HG03097 (cell line): ENCODE data around the gene OAF.

ENCODE experiments used
- ATAC-seq: cut with Tn5 transposase; IDR thresholded peaks from one replicate; pipeline ENCODE4 v1.9.1; 2021; ENCODE audit not compliant: unreplicated experiment, low FRiP score

OAF gene

DNA sequence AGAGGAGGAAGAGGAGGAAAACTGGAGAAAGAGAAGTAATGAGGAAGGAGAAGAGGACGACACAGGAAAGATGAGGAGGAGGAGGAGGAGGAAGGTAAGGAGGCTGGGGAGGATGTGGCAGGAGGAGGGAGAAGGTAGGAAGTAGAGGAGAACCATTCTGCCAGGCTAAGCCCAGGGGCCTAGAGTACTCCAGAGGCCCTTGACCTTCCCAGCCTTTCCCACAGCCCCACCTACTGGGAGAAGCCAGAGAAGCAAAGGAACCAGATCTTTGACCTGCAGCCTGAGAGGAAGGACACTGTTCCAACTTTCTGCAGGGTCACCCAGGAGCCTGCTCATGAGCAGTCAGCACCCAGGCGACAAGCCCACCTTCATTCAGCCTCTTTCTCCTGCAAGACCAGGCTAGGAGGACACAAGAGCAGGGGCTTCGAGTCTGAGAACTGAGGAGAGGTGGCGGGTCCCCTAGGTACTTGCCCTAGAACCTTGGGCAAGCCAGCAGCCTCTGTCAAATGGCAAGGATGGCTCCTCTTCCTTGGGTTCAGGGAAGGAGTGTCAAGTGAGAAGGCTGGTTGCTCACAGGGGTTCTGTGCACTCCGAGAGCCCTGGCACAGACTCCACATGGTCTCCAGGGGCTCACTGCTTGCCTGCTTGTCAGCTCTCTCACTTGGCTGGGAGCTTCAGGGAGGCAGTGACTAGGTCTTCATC is 27.9 kb upstream of the OAF start:
- no peak for ATAC-seq

DNA sequence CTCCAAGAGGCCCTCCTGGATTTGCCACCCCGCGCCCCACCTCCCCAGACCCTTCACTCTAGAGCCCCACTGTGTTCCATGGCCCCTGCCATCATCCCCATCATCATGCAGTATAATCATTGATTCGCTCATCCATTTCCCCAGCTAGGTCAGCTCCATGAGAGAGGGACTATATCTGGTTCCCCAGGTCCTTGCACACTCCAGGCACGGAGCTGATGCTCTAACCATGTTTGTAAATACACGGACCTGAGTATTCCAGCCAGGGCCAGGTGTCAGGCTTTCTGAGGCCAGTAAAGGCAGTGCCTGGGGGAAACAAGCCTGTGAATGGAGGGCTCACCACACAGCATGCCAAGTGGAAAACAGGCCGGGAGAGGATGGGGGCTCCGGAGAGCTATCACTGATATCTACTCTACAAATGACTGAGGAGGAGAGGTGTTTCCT is 27.1 kb upstream of the OAF start:
- no peak for ATAC-seq

DNA sequence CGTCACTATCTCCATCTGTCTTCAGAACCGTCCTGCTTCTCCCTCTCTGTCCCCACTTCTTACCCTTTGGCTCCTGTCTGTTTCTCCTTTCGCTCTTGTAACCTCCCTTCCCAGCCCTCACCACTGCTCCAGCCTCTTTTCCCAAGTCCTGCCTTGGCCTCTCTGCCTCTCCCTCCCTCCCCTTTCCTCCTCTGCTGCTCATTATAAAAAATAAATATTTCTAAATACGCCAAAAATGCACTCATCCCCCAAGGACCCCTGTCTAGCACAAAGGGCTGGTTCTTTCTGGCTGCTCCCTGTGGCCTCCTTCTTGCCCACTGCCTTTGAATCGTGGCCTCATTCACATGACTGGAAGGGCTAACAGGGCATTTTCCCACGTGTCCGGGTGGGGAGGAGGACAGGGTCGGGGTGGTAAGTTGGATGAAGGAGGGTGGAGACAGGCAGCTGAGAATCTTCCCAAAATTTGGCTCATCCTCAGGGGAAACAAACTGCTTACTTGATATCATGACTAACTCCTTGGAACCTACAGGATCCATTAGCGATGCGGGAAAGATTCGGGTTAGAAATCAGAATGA is 26.4 kb upstream of the OAF start:
- no peak for ATAC-seq

DNA sequence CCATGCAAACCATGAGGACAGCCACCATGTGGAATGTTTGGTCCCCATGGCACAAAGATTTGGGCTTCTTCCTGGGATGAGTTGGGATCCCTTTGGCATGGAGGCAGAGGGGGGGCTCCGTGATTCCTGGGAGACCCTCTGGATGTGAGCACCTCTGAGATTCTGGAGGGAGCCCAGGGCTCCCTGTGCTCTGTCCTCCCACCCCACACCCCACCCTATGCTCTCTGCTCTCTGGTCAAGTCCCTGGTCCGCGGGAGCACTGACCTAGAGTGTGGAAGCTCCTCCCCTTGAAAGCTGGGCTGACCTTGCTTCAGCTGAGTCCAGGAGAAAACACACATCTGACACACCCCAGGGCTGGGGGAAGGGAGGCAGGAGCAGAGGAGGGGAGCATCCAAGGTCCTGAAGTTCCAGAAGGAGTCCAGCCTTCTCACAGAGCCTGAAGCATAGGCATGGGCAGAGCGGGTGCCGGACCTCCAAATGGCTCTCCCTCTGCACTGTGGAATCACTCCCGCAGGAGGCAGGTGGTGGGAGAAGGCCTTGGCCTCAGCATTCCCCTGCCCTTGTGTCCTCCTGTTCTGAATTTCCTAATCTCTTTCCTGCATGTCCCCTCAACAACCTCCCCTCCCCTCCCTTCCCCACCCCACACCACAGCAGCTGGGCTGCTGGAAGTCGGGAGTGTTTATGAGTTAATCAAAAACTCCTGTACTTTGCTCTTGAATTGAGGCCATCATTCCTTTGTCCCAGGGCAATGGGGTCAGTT is 25.7 kb upstream of the OAF start:
- no peak for ATAC-seq

DNA sequence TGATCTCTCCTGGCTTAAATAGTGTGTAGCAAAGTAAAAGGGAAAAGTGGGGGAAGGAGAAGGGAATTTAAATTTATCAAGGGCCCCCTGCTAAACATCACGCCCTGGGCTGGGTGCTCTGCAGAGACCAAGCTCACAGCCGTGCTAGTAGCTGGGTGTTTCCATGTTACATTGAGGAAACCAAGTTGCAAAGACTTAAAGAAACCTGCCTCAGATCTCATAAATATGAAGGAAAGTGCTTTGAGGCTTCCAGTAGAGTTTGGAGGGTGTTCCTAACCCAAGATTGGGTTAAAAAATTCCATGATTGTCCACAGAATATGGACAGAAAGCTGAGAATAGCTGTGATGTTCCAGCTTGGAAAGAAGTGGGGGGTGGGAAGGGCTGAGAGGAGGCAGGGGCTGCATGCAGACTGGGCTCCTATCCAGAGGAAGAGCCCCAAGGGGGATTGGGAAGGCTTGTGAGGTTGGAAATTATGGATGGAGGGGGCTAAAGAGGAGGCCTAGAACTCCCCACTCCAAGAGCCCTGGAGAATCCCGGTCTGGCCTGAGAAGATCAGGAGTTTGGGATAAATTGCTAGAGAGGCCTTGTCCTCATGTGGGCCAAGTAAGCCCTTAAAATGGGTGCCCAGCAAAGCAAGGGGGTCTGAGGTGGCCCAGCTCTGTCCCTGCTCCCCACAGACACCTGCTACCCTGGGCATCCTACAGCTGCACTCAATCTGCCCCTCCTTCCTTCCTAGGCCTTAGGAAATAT is 25.0 kb upstream of the OAF start:
- ATAC-seq, result no peak

DNA sequence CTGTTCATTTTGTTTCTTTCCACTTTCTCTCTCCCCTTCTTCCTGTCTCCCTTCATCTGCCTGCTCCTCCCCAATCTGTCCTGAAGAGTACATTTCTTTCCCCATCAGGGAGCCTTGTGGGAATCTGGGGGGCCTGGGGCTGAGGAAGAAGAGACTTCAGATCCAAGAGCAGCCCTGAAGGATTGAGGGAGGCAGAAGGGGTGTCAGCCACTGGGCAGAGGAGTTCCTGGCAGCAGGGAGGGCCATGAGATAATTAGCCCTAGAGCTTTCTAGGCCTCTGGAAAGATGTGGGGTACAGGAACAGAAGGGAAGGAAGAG is 24.4 kb upstream of the OAF start:
- no peak for ATAC-seq

DNA sequence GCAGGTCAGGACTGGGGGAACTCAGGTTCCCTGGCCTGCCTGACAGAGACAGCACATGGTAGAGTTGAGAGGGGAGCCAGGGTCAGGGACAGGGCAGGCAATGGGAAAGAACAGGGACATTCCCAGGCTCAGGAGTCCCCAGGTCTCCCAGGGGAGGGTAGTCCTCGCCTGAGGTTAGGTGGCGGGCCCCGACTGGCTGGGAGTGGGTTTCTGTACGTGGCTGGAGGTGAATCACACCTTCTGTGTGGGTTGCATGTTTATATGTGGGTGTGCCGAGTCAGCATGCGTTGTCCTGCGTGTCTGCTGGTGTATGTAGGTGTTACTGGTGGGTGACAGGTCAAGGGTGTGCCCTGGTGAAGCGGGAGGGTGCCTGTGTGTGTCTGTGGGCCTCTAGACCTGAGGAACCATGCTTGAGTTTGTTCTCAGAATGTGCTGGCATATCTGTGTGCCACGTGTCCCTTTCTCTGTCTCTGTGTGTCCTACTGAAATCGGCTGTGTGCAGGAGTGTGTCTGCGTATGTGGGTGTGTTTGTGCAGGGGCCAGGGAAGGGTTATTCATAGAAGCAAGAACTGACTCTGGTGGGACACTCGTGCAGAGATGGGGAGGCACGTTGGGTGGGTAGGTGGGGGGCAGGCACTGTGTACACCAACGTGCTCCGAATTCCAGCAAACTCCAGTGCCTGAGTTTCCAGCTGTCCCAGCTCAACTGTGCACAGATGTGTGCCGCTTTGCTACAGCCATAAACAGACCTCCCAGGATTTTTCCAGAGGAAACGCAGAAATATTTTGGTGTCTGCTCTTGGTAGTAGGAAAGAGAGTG is 23.8 kb upstream of the OAF start:
- ATAC-seq, result no peak

DNA sequence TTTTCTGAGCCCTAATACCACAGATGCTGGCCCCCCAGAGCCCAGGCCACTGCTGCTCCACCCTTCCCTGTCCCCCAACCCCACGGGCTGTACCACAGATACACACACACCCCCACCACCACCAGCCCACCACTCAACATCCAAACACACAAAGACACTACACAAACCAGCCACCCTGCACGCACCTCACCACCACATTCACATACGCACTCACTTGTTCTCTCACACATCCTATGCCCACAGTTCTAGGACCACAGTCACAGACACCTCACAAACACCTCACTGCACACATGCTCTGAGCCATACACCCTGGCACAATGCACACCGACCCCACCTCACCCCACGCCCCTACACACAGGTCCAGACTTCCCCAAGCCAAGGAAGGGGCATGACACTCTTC is 22.5 kb upstream of the OAF start:
- no peak for ATAC-seq

DNA sequence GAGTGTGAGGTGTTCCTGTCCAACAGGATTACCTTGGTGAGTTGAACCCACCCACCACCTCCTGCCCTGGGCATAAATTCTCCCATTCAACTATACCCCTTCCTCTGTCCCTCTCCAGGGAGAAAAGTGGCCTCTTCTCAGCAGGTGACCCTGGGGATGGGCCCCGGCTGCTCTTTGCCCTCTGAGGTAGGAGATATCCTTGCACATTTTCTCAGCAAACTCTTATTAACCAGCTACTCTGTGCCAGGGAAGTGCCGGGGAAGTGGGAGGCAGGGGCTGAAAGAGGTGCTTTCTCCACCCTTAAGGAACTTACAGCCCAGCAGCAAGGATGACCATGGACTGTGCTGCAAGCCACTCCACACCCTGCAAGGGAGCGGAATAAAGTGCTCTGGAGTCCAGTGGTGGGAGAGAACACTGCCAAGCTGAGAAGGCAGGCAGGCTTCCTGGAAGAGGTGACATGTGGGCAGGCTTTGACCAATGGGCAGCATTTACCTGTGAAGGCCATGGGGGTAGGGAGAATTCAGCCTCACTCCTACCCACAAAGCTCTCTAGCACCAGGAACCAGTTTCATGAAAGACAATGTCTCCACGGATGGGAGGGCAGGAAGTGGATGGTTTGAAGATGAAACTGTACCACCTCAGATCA is 21.9 kb upstream of the OAF start:
- ATAC-seq, result no peak

DNA sequence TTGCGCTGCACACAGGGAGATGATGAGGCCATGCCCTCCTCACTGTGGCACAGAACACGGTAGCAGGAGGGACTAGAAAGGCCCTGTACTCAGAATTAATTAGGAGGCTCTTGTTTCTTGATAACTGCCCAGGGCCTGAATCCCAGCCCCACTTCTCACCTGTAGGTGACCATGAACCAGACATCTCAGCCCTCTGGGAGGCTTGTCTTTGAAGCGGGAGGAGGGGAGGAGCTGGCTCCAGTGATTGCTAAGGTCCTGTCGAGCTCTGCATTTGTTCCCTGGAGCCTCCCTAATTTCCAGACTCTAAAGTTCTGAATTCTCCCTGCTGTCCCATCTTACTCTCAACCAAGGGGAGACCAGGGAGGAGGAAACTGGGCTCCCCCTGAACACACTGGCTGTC is 19.8 kb upstream of the OAF start:
- ATAC-seq, result no peak

DNA sequence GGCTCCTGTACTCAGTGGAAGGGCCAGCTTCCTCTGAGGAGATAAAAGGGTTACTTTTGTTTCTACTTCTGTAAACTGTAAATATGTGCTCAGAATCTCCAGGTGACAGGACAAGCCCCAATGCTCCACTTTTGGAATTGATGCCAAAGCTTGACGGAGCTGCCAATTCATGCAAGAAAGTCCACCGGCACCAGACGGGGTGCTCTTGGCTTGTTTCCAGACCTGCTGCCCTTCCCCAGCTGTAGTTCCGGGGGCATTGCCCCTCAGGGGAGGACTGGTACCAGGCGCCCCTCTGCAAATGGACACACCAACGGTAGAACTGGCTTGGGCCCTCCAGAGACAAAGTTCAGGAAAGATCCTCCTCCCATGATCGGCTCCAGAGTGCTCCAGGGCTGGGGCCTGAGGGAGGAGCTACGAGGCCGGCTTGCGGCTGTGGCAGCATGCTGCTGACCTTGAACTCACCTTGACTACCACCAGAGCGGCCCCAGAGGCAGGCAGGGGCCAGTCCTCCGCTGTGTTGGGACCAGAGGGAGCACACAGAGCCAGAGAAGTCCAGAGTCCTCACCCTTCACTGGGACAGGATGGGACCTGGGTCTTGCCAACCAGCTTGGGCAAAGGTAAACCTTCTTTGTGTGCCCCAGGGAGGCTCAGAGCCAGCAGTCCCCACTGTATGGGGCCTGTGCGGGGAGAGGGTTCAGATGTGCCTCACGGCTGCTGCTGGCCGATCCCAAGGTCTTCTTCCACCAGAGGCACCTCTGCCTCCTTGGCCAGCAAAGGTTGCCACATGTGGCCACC is 17.8 kb upstream of the OAF start:
- no peak for ATAC-seq

DNA sequence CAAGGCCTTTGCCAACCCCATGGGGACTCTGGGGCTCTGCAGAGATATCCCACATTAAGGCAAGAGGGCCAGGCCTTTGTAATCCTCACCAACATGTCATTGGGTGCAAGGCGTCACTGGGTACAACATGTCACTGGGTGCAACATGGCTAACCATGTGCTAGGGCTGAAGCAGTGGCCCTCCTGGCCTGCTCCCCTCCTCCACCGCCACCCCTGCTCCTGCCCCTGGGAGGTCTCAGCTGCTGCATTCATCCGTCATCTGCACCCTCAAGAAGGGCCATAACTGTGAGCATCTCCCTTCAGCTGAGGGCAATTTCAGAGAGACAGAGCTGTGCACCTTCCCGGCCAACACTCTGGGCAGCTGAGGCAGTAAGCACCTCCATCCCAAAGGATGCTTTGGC is 16.7 kb upstream of the OAF start:
- no peak for ATAC-seq

DNA sequence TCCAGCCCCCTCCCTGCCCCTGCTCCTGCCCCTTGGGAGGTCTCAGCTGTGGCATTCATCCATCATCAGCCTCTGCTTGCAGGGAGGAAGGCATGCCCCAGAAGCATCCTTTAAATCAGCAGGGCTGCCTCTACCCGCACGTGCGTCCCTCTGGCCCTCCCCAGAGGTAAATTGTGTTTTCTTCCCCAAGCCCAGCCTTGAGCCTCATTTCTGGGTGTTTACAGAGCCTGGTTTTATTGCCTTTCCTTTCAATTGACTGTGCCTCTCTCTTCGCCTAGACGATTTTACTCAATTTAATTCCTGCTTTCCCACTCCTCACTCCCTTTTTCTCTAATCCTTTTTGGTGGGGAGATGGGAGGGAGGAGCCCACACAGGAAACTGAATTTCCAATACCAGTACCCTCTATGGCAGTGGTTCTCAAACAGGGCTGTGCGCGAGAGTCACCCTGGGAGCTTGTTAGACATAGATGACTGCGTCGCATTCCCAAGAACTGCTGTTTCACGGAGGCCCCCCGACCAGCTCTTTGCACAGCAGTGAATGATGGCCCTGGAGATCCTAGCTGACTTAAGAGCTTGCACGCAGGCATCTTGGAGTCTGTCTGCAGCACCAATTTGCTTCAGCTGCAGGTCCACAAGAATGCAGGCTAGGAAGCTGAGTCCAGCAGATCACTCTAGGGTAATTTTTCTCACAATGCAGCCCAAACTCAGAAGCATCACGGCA is 15.1 kb upstream of the OAF start:
- ATAC-seq, result no peak

DNA sequence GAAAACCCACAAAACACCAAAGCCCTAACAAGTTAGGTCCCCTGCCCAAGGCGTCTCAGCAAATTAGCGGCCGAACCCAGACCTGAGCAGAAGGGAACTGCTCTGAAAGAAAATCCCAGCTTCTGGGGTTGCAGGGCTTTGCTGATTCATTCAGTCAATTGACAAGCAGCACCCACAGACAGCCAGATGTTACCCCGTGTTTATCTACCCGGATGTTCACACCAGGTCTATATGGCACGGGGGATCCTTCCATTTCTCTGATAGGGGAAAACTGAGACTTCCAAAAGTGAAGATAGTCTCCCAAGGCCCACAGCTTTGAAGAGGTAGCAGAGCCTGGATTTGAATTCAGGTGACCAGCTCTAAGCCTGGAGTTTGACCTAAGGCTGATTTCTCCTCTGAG is 14.0 kb upstream of the OAF start:
- no peak for ATAC-seq

DNA sequence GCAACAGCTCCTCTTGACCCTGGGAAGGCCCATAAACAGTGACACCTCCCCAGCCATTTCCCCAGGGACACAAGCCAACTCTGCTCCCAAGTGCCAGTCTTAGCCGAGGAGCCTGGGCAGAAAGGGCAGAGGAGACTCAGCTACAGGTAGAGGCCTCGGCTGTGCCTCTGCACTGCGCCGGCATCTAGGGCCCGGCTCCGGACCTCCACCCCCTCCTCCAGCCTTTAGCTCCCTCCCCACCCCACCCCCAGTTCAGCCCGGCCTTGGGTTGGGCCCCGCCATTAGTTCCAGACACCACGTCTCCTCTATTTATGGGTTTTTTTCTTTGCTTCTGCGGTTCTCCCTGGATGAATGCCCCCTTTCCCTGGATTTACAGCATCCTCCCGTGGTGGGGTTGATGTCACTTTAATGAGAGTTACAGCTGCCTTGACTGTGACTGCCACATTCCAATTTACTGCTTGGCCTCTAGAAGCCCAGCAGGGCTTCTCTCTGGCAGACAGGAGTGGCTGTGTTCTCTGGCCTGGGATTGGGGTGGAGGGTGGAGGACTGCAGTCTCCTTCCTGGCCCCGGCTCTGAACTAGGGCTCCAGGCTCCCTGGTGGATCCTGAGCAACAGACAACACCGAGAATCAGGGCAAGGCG is 13.5 kb upstream of the OAF start:
- no peak for ATAC-seq

DNA sequence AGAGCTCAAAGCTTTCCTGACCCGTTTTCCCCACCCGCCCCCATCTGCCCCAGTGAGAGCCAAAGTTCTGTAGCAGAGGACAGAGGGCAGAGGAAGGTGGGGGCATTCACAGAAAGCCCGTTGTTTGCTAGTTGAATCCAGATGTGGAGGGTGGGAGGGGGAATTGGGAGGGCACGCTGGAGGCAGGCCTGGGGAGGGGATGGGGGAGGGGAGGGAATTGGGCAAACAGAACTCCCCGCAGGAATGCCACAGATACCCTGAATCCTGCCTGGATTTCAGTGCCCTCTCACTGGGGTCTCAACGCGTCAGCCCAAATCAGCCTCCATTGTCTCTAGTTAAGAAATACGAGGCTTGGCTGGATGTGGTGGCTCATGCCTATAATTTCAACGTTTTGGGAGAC is 12.9 kb upstream of the OAF start:
- no peak for ATAC-seq

DNA sequence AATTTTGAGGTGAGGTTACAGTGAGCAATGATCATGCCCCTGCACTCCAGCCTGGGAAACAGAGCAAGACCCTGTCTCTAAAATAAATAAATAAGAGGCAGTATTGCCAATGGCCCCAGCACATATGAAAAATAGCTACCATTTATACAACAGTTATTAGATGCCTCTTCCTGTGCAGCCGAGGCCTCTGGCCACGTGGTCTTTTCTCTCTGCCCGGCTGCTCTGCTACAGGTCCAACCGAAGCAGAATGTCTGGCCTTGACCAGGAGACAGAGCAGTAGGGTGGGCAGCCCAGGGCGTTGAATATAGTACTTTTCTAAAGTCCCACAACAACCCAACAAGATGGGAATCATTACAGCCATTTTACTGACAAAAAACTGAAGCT is 12.4 kb upstream of the OAF start:
- no peak for ATAC-seq

DNA sequence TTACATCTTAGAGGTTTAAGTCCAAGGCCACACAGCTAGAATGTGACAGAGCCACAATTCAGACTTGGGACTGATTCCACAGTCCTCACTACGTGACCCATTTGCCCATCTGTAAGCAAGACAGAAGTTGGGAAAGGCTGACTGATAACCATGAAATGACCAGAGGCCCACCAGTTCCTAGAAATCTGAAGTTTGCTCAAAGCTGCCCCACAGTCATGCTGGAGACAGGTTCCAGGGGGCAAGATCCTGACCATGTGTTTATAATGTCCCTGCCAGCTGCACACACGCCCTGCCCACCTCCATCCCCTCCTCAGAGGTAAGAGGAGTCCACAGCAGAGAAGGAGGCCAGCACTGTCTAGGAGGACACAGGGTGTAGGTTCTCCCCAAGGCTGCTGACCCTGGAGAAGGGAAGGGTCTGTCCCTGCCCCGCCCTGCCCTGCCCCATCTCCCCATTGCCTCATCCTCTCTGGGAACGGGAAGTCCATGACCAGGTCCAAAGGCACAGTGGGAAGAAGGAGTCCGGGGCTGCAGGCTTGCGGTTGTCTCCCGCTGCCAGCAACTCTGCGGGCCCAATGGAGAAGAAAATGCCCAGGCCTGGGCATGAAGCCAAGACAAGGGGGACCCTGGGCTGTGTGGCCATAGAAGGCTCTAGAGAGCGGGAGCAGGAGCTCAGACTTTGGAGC is 11.9 kb upstream of the OAF start:
- ATAC-seq, result no peak
